Measurements from ENCODE around the gene ZFP92. TPM values are rescaled to one million over a fixed set of nuclear protein-coding genes. Genes with fewer than 3 reads are reported as not detected.

Gene ZFP92
- total RNA-seq, 3 donors from 2014 or later: 0.17 to 1.6 (median 0.22) TPM

DNA sequence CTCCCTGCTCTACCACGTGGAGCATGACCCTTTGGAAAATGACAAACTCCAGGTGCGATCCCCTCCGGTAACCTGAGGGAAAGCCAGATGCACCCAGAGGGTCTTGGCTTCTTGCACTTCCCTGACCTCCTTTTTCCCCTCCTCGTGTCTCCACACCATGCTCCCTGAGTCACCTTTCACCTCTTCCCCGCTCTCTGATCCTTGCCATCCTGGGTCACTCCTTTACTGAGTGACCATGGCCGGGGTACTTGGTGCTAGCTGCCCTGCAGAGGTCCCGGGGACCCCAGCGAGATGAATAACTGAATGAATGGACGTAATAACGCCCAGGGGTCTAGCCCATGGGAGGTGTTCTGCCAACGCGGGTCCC is 401 bp upstream of the ZFP92 start:
- intact Hi-C loops (cut with DNase I, micrococcal nuclease): no loop called here

DNA sequence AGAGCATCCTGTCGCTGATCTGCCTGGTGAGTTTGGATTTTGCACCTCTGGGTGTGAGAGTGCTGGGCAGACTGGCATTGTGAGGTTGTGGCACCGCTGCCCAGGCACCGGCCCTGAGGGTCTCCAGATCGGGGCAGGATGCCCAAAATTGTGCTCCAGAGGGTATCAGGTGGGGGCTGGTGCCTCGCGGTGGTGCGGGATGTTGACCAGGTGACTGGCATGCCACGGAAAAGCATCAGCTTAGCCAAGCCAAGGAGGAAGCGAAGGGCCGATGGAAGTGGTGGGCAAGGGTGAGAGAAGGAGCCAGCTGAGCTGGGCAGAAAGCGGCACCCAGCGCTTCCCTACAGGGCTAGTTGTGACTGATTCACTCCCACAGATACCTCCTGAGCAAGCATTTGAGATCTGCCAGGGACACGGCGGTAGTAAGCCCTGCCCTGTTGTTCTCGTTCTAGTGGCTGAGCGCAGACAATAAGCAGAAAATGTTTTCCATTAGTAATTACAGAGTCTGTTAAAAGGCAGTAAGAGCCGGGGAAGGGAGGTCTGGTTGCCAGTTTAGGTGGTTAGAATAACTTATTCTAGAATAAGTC is 809 bp downstream of the ZFP92 start:
- H3K36me3 ChIP-seq (ENCODE audit: low read depth): no peaks in the 10 kb centered on the region
- H3K4me3 ChIP-seq: no peak overlapping the region
- no peak for ATAC-seq
- no peak for DNase-seq
- no peaks in the 10 kb centered on the region for H3K9me3 ChIP-seq
- H3K4me1 ChIP-seq (ENCODE audit: low read depth): no peaks in the 10 kb centered on the region
- TF ChIP-seq, protein P1, sequence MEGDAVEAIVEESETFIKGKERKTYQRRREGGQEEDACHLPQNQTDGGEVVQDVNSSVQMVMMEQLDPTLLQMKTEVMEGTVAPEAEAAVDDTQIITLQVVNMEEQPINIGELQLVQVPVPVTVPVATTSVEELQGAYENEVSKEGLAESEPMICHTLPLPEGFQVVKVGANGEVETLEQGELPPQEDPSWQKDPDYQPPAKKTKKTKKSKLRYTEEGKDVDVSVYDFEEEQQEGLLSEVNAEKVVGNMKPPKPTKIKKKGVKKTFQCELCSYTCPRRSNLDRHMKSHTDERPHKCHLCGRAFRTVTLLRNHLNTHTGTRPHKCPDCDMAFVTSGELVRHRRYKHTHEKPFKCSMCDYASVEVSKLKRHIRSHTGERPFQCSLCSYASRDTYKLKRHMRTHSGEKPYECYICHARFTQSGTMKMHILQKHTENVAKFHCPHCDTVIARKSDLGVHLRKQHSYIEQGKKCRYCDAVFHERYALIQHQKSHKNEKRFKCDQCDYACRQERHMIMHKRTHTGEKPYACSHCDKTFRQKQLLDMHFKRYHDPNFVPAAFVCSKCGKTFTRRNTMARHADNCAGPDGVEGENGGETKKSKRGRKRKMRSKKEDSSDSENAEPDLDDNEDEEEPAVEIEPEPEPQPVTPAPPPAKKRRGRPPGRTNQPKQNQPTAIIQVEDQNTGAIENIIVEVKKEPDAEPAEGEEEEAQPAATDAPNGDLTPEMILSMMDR (IDR thresholded peaks at IDR 0.05): no peak
- intact Hi-C loops (cut with DNase I, micrococcal nuclease): no loop called here

More for the DNA sequence above, 401 bp upstream of the ZFP92 start:
- no peaks in the 10 kb centered on the region for H3K4me1 ChIP-seq (ENCODE audit: low read depth)
- DNase-seq (no peak), ATAC-seq (no peak)
- H3K36me3 ChIP-seq (ENCODE audit: low read depth): no peaks in the 10 kb centered on the region
- H3K9me3 ChIP-seq: no peaks in the 10 kb centered on the region
- TF ChIP-seq, protein P1 (IDR thresholded peaks at IDR 0.05): no peak
- H3K4me3 ChIP-seq: no peak overlapping the region

DNA sequence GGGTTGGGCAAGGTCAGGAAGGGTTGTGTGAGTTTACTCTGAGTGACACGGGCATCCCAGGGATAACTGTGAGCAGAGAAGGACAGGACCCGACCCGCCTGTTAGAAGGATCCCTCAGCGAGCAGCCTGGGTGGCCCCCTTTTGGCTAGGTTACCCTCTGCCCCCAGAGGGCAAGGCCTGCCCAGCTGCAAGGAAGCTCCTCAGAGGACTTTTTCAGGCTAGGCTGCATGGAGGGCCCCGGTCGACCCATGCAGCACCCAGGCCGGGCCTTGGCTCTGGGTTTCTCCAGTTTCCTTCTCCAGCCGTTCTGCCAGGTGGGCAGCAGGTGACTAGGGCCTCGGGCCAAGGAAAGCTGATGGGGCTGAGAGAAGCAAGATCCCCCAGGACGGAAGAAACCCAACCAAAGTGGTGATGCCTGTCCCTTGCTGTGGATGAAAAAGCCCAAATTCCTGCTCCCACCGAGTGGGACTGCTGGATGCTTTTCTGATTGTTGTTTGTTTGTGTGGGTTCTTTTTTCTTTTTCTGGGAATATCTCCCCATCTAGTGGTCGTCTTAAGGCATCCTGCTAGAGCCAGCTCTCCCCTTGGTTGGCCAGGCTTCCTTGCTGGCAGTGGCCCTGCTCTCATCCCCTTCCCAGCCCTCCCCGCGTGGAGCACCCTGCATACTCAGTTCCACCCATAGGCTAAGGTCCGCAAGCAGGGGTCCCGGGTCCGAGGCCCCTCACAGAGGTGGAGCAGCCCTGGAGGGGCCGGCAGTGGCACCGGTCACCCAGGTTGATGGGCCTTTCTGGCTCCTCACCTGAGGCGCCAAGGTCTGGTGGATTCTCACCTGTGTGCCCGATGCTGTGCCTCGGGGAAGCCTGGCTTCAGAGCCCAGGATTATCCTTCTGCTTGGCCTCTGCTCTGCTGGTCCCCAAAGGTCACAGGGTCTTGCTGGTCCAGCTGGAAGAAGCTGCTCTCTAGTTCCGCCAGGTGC is 1.8 kb downstream of the ZFP92 start:
- ATAC-seq (no peak), DNase-seq (no peak)
- intact Hi-C loops (cut with DNase I, micrococcal nuclease): no loop called here
- no peak overlapping the region for H3K4me3 ChIP-seq
- no peaks in the 10 kb centered on the region for H3K4me1 ChIP-seq (ENCODE audit: low read depth)
- H3K36me3 ChIP-seq (ENCODE audit: low read depth): no peaks in the 10 kb centered on the region
- H3K9me3 ChIP-seq: no peaks in the 10 kb centered on the region
- TF ChIP-seq, protein P1 (IDR thresholded peaks at IDR 0.05): no peak

DNA sequence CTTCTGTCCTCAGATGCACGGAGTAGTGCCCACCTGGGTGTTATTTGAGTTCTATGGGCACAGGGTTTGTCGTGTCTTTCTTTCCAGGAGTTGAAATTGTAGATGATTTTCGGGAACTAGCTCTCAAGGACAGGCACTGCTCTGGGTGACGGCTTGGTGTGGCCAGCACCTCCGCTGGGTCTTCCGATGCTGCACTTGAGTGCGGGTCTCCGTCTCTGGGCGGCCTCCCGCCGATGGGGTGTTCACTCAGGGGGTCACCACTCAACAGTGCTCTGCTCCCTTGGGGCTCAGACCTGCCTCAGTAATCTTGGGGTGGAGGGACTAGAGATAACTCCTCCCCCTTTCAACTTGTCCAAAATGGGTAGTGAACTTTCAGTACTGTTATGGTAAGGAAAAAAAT is 2.5 kb downstream of the ZFP92 start:
- Histone ChIP-seq H3K4me3 (no peak overlapping the region), H3K4me1 (ENCODE audit: low read depth) (no peaks in the 10 kb centered on the region), H3K9me3 (no peaks in the 10 kb centered on the region), H3K36me3 (ENCODE audit: low read depth) (no peaks in the 10 kb centered on the region)
- intact Hi-C loops (cut with DNase I, micrococcal nuclease): no loop called here
- no peak for DNase-seq
- ATAC-seq: no peak
- TF ChIP-seq, protein P1 (IDR thresholded peaks at IDR 0.05): no peak

DNA sequence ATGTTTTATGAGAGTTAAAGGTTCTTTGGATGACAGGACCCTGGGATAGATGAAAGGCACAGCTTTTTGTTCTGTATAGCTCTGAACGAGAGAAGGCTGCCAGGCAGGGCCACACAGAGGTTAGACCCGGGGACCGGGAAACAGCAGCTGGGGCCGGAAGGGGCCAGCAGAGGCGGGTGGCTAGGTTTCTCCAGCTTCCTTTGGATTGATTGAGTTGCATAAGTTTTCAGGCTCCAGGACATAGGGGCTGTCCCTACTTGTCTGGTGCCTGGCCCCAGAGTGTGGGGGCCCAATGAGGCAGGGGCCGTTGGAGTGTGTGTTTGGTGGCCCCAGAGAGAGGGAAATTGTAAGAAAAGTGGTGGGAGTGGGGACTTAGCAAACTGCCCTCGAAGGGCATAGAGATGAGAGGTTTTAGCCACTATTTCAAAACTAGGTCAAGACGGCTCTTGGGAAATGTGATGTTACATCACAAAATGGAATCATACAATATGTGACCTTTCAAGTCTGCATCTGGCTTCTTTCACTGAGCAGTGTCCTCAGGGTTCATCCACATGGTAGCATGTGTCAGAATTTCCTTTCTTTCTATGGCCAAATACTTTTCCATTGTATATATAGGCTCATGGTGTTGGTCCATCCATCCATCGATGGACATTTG is 3.7 kb downstream of the ZFP92 start:
- TF ChIP-seq, protein P1 (IDR thresholded peaks at IDR 0.05): no peak
- Histone ChIP-seq H3K4me3 (no peak overlapping the region), H3K4me1 (ENCODE audit: low read depth) (no peaks in the 10 kb centered on the region), H3K36me3 (ENCODE audit: low read depth) (no peaks in the 10 kb centered on the region), H3K9me3 (no peaks in the 10 kb centered on the region)
- no peak for DNase-seq
- no peak for ATAC-seq
- intact Hi-C loops (cut with DNase I, micrococcal nuclease): no loop called here

All from mucosa of descending colon (tissue), 3 donors.